GM18499 (cell line): ENCODE measurements around the gene GPR25.
A peak's percentile ranks its signal among the peaks of the same experiment; 100 is the strongest.

Experiments
- ATAC-seq: cut with Tn5 transposase; IDR thresholded peaks from one replicate; pipeline ENCODE4 v1.9.1; 2021; ENCODE audit warnings: moderate number of reproducible peaks; ENCODE audit not compliant: insufficient read depth, unreplicated experiment

GPR25 gene

DNA sequence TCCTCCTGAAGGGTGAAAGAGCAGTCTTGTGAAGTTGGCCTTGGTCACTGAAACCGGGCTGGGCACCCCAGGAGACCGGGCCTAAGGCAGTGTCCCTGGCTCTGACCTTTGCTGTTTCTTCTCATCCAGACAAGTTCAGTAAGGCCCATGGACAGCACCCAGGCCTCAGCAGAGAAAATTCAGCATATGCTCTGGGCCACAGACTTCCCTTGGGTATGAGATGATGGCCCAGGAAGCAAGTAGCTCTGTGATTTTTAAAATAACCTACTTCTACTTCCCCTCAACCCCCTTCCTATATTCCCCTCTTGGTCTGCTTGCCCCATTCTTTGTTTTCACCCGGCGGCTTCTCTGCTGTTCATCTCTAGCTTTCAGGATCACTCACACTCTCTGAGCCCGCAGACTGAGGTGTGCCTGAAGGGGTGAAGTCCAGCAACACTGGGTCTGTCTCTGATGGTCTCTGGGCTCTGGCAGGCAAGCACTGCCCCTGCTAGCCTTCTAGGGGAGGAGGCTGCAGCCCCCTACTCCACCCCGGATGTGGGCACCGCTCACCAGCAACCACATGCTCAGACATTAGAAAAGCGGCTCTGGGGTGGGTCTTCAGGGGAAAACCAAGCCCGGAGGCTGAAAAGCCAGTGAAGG lies 2.9 kb upstream of the GPR25 start:
- ATAC-seq = peak; percentile 42

DNA sequence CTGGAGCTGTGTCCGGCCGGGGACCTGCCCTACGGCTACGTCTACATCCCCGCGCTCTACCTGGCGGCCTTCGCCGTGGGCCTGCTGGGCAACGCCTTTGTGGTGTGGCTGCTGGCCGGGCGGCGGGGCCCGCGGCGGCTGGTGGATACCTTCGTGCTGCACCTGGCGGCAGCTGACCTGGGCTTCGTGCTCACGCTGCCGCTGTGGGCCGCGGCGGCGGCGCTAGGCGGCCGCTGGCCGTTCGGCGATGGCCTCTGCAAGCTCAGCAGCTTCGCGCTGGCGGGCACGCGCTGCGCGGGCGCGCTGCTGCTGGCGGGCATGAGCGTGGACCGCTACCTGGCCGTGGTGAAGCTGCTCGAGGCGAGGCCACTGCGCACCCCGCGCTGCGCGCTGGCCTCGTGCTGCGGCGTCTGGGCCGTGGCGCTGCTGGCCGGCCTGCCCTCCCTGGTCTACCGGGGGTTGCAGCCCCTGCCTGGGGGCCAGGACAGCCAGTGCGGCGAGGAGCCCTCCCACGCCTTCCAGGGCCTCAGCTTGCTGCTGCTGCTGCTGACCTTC lies 412 bp downstream of the GPR25 start:
- no peak for ATAC-seq

DNA sequence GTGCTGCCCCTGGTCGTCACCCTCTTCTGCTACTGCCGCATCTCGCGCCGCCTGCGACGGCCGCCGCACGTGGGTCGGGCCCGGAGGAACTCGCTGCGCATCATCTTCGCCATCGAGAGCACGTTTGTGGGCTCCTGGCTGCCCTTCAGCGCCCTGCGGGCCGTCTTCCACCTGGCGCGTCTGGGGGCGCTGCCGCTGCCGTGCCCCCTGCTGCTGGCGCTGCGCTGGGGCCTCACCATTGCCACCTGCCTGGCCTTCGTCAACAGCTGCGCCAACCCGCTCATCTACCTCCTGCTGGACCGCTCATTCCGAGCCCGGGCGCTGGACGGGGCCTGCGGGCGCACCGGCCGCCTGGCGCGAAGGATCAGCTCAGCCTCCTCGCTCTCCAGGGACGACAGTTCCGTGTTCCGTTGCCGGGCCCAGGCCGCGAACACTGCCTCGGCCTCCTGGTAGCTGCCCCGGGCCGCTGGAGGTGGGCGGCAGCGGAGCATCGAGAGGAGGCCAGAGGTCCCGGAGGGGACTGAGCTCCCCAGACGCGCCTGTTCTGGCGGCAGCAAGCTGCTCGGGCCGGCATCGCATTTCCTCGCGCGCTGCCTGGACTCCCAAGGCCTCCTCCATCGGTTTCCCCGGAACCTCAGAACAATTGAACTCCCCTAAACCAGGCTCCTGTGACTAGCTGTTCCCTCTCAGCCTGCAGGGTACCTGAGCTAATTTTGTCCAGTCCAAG lies 1.1 kb downstream of the GPR25 start:
- no peak for ATAC-seq

DNA sequence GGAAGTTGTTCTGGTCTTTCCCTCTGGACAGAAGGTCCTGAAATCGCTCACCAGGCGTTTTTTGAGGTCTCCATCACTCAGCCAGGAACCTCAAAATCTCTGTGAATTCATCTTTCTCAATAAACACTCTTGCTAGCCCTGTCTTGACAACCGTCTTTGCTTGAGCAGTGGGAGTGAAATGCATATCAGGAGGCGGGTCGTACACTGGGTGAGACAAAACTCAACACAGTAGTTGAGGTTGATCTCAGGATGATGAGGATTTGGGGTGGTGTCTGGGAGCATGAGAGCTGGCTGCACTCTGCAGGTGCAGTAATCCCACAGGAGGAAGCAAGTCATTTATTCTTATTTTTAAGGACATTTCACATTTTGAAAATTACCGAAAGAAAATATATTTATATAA lies 1.9 kb downstream of the GPR25 start:
- ATAC-seq = no peak

DNA sequence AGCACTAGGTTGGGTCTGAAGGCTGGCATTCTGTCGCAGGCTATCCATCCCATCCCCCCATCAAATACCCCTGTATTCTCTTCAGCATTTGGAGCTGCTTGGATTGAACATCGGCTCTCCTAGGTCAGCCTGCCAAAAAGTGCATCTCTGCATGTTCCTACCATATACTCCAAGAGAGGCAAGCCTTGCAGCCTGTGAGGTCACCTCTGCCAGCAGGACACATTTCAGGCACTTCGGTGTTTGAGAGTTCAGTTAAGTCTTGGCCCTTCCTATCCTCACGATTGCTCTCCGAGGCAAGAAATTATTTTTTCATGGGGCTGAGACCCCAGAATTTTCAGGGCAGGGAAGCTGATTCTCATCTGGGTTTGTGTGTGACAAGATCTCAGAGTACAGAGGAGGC lies 2.6 kb downstream of the GPR25 start:
- no peak for ATAC-seq

DNA sequence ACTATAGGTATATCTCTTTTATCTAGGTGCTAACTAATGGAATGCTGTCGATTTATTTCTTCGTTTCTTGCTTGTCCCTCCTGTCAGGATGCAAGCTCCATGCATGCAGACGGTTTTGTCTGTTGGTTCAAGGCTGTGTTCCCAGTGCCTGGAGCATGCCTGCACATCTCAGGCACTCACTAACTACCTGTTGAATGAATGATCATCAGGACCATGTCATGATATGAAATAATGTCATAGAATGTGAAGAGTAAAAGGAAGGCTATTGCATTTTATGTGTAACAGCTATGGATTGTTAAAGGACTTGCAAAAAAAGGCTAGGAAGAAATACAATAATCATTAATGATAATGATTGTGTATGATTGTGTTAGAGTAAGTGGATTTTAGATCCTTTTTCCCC lies 4.2 kb downstream of the GPR25 start:
- no peak for ATAC-seq

DNA sequence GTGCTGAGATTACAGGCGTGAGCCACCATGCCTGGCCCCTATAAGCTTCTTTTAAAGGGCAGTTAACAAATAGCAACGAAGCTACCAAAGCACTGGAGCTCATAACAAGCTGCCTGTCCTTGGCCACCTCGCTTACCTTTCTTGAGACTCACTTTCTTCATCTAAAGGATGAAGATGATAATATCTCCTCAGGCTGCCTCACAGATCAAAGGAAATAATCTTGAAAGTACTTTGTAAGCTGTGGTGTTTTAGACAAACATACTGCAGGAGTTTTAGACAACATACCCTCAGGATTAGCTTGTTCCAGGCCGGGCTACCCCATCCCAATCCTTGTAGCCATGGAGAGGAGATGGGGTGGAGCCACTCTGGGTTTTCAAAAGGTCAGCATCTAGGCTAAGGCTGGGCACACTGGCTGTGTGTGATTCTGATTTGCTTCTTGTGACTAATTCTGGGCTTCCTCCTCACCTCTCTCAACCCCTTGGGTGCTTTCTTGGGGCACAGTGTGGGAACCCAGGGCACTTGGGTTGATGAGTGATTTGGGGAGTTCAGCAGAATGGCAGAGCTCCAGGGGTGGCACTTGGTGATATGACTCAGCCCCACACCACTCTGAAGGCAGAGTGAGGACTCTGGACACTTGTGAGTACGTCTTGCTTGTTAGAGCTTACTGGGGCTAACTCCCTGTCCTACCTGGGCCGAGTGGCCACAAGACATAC lies 5.2 kb downstream of the GPR25 start:
- peak; percentile 35 for ATAC-seq

DNA sequence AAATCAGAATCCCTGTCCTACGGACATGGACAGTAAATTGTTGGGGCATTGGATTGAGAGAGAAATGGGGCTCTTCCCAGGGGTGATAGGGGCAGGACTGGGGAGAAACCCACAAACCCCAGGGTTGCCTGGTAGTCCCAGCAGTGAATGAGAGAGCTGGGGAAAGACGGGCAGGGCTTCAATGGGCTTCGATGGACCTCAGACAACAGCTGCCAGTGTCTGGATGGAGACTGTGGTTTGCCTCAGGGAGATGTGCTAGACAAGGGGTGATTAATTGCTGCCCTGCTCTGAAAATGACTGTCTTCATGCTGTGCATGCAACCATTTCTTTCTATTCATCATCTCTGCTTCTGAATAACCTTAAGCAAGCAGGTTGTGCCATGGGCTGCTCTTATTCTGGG lies 7.4 kb downstream of the GPR25 start:
- peak; percentile 56 for ATAC-seq

DNA sequence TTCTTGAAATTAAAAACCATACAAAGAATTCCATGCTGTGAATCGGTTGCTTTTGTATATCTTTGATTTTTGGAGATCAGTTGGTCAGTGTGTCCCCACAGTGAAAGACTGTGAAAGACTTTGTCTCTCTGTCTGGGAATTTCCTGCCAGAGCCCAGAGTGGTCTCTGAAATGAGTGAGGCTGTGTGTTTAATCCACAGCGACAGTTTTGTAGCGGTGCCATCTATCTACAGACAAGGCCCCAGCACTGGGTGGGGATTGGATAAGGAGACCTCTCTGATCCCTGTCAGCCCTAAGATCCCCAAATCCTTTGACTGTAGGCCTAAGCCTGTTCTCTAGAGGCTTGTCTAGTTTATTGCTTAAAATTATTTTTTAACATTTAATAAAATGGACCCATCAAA lies 10.3 kb downstream of the GPR25 start:
- no peak for ATAC-seq

DNA sequence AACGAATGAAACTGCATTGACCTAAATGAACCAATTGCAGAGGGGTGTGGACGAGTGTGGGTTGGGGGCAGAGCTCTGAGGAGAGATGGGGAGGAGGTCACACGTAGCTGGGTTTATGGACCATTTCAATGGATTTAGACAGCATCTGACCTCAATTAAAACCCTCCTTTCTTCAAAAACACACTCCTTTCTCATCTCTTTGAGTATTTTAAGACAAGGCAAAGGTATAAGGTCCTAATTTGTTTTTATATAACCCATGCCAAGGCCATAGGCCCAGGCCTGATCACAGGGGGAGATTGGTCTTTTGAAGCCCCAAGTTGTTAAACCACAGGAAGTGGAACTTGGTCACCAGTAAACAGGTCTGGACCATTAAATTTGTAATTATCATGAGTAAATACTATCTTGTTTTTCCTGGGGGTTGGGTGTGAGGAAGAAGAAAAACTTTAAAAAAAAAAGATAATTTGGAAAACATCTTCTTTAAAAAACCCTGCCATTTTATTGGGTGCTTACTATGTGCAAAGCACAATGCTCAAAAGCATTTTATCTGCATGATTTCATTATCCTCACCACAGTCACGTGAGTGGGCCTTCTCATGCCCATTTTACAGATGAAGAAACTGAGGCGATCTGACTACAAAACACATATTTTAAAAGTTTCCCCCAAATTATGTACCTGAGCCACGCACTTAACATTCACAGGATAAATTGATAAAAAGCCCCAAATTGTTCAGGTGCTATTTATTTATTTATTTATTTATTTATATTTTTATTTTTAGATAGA lies 13.0 kb downstream of the GPR25 start:
- ATAC-seq = no peak

DNA sequence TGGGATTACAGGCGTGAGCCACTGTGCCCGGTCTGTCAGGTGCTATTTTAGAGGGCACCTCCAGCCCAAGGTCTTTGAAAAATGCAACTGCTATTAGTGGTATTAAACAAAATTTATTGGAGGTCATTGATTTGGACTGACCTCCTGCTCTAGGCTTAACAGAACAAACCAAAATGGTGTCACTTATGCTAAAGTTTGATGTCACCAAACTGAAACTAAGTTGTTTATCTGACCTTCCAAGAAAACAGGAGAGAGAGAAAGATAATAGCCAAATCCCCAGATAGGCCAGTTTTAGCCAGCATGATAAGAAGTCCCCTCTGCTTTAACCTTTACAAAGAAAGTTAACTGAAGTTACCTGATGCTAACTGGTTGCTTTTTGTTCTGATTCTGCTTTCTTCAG lies 13.8 kb downstream of the GPR25 start:
- ATAC-seq = no peak

DNA sequence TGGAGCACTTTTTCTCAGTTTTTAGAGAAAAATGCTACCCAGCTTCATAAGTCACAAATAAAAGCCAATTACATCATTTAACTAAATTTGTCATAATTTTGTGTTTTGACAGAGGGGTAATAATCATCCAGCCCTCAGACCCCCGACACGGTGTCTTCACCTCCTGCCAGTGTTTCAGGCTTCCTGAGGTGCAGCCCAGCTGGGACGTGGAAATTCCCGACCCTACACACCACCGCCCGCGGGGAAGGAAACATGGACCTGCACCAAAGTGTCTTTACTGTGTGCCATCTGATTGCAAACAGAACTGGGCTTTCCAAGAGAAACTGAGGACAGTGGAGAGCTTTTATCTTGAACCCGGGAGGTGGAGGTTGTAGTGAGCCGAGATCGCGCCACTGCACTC lies 14.3 kb downstream of the GPR25 start:
- no peak for ATAC-seq

DNA sequence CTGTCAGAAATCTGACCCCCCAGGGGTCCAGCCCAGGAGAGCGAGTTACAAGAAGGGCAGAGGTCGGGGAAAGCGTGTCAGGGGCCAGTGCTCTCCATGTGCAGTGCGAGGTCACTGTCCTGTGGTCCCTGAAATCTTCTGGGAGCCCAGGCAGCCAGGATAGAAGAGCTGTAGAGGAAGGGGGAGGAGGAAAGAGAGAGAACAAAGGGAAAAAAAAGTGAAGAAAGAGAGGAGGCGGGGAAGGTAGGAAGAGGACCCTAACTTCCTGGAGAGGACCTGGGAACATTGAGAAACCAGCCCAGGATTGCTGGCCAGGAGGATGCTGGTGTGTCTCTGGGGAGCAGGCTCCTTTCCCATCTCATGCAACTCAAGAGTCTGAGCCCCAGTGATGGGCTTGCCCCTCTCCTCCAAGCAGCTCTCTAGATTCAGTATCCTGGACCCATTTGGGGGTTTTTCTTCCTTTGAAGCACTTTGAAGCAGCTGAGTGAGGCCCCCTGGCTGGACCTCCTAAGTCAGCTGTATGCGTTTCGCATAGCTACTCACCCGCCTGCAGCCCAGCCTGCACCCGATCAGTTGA lies 15.1 kb downstream of the GPR25 start:
- no peak for ATAC-seq

DNA sequence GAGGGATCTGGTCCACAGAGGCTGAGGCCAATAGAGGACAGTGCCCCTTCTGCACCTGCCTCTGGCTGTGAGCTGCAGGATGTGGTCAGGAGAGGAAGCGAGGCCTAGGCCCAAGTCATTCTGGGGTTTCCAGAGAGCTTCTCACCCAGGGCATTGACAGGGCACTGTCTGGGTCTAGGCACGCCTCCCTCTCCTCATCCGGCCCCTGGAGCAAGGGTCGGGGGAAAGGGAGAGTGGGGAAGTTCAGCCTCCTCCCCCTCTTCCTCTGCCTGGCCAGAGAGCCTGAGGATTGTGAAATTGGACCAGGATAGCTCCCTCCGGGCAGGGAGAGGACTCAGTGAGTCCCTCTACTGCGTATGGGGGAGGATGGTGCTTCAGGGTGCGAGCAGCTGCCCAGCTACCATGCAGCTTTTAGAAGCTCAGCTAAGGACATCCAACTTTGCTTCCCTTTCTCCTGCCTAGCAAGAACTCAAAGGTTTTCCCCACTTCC lies 15.6 kb downstream of the GPR25 start:
- peak; percentile 88 for ATAC-seq

DNA sequence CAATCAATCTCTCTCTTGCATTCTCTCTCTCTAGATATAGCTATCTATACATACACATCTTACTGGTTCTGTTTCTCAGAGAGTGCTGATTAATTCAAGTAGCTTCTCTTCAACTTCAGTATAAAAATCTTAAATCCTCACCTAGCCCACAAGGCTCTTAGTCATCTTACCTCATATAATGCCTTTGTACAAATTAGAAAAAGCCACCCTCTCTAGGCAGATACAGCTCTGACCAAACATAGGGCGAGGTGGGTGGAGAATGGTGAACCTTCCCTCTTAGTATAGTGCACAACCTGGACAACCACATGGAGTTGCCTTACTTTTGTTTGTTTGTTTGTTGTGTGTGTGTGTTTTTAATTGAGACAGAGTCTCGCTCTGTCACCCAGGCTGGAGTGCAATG lies 16.8 kb downstream of the GPR25 start:
- no peak for ATAC-seq

DNA sequence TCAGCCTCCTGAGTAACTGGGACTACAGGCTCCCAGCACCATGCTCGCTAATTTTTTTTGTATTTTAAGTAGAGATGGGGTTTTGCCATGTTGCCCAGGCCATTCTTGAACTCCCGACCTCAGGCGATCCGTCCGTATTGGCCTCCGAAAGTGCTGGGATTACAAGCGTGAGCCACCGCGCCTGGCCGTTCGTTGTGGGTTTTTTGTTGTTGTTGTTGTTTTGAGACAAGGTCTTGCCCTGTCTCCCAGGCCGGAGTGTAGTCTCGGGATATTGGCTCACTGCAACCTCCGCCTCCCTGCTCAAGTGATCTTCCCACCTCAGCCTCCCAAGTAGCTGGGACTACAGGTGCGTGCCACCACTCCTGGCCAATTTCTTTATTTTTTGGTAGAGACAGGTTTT lies 17.2 kb downstream of the GPR25 start:
- ATAC-seq = no peak

DNA sequence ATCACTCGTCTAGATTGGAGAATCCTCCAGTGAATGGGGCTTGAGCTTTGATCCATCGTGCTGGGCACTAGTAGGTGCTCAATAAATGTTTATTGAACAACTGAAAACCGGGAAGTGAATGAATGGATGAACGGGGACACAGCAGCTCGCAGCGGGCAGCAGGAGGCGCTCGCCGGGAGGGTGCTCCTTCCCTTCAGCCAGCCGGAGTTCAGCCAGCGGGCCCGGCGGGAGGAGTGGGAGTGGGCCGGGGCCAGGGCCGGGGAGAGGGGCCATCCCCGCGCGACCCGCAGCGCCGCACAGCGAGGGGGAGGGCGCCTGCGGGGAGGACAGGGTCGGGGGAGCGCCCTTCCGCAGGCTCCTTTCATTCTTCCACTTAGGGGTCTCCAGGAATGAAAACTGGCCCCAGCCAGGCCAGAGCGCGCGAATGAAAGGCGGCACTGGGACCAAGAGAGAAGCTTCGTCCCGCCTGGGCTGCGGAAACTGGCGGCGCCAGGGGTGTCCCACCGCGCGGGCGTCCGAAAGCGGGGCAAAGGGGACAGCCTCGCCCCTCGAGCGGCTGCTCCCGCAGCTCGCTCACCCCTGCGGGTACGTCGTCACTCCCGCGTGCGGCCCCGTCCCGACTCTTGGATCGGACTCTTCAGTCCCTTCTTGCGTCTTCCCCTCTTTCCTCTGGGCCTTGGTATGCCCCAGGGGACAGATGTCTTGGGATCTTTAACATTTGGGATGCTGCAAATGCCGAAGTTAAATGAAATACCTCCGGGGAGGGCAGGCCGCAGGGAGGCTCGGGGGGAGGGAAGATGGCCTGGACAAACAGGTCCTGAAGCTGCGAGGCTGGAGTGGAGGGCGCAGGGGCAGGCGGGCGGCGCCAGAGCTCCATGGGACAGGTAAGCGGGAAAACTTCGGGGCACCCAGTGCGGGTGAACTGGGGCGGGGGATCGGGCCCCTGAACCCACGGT lies 18.3 kb downstream of the GPR25 start:
- ATAC-seq = no peak

DNA sequence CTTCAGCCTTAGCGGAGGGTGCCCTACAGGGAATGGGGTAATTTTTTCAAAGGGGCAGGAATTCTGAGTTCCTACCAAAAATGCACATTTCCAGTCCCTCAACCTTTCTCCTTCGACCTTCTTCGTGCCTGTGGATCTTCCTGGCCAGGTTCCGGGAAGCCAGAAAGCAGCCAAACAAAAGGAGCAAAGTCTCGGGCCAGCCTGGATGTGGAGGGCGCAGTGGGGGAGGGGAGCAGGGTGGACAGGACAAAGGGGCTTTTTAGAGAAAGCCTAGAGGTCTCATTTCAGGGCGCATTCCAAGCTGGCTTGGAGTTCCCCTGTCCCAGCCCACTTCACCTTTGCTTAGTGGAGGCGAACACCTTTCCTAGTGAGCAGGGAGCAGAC lies 19.0 kb downstream of the GPR25 start:
- no peak for ATAC-seq

DNA sequence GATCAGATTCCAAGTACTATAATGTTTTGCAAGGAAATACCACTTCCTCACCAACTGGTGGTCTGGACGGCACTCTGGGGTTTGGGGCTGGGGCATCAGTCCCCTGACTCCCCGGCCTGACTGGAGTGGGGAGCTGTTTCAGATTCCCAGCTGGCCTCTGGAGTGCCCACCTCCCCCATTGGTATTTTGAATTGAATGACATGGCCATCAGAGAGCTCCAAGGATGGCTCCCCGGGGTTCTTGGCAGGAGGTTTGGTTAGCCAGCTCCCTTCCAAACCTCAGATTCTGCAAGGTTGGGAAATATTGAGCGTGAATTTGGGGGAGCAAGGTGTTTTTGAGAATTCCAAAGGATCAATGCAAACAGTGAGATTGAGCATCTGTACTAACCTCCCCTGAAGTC lies 19.8 kb downstream of the GPR25 start:
- no peak for ATAC-seq
